Natural killer cell (primary cell): ENCODE data around the gene DNAH6. TPM values are rescaled to one million over a fixed set of nuclear protein-coding genes. Genes with fewer than 3 reads are reported as not detected.

Experiments
- ATAC-seq, 3 donors: fragments of 150-1000 bp in 2 of 3; fragments of 200-7000 bp in 1 of 3; cut with Tn5 transposase; 1 replicate in 1 of 3; 2 replicates in 2 of 3; pipeline ENCODE4 v1.10.0; 2021; ENCODE audit warnings: mild to moderate bottlenecking in 2 of 3, moderate library complexity in 2 of 3
- DNase-seq, 2 donors: peaks; one replicate each; pipeline versions ENCODE4 v3.0.0 to v3.0.0-alpha.2; 2013 to 2021; ENCODE audit warnings: mixed read lengths in 1 of 2
- H3K27ac ChIP-seq: one replicate; pipeline ENCODE4 v1.5.1; 2013; ENCODE audit warnings: mild to moderate bottlenecking, low read length
- H3K27me3 ChIP-seq: one replicate; pipeline ENCODE4 v1.6.1; 2013; ENCODE audit warnings: low read length; ENCODE audit not compliant: control insufficient read depth, insufficient read depth
- H3K36me3 ChIP-seq: one replicate; pipeline ENCODE4 v1.6.1; 2013; ENCODE audit warnings: low read length; ENCODE audit not compliant: control insufficient read depth, insufficient read depth
- H3K4me1 ChIP-seq: one replicate; pipeline ENCODE4 v1.6.1; 2013; ENCODE audit warnings: low read length; ENCODE audit not compliant: control insufficient read depth, insufficient read depth
- H3K4me3 ChIP-seq: one replicate; pipeline ENCODE4 v1.5.1; 2013; ENCODE audit warnings: low read length
- H3K9me3 ChIP-seq: one replicate; pipeline ENCODE4 v1.6.1; 2013; ENCODE audit warnings: low read length; ENCODE audit not compliant: control insufficient read depth, insufficient read depth
- H3K27ac Mint-ChIP-seq, 2 donors: one replicate each; pipeline ENCODE4 v1.8.0; 2022; ENCODE audit warnings: mild to moderate bottlenecking in 2 of 2, mixed read lengths in 2 of 2, moderate library complexity in 1 of 2
- H3K27me3 Mint-ChIP-seq, 2 donors: one replicate each; pipeline ENCODE4 v1.8.0; 2022; ENCODE audit warnings: low read depth in 2 of 2, mixed read lengths in 2 of 2
- H3K36me3 Mint-ChIP-seq: one replicate; pipeline ENCODE4 v1.8.0; 2022; ENCODE audit warnings: mixed read lengths
- H3K4me1 Mint-ChIP-seq, 2 donors: one replicate each; pipeline ENCODE4 v1.8.0; 2022; ENCODE audit warnings: mixed read lengths in 2 of 2
- H3K4me3 Mint-ChIP-seq: one replicate; pipeline ENCODE4 v1.8.0; 2022; ENCODE audit warnings: mild to moderate bottlenecking, moderate library complexity, mixed read lengths
- H3K9me3 Mint-ChIP-seq, 2 donors: one replicate each; pipeline ENCODE4 v1.8.0; 2022; ENCODE audit warnings: mixed read lengths in 2 of 2
- WGBS: methylation state at CpG from one replicate; pipeline ENCODE4 v1.1.7; 2013; ENCODE audit warnings: missing lambda C conversion rate; ENCODE audit not compliant: insufficient coverage; 5-methylcytosine and 5-hydroxymethylcytosine counted together
- intact Hi-C: fragments of 100-400 bp; cut with micrococcal nuclease; formaldehyde crosslinking; loops from one replicate; pipeline ENCODE4 v1.14.2; 2022
- total RNA-seq, 4 donors: library from RNA; stranded (reverse); fragments of 120-200 nt in 1 of 4; gene quantifications; one replicate each; pipeline versions ENCODE4 v1.2.3 to v1.2.4, GENCODE V29; 2013 to 2022
- TF ChIP-seq, protein P1 (sequence below): fragments of 200-600 bp; IDR thresholded peaks from one replicate; pipeline ENCODE4 v1.8.0; 2022; ENCODE audit warnings: antibody characterized with exemption

DNAH6 gene
- total RNA-seq, 3 donors from 2014 or later (not counting 1 experiment from before 2014, with no cell fraction given): 0.05 to 0.60 (median 0.32) TPM

DNA sequence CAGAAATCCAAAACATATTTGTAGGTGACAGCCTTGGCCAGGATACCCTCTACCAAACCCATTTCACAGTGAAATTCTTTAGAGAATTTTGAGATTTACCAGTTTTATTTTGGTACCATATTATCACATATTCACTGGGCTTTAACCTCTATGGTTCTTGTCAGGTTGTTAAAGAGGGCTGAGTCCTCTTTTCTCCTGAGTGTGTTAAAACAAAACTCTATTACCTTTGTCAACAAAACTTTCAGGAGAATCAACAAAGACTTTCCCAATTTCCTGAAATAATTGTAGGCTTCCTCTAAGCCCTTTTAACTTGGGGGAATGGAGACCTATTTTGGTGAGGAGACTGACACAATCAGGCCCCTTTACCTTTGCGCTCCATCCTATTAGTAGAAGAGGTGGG, 209.4 kb downstream of the DNAH6 start:
- H3K4me3 ChIP-seq: no peak overlapping the region
- no peak overlapping the region for H3K4me3 Mint-ChIP-seq
- no peaks in the 10 kb centered on the region for H3K36me3 Mint-ChIP-seq
- H3K36me3 ChIP-seq: no peaks in the 10 kb centered on the region
- no peaks in the 10 kb centered on the region for H3K27me3 Mint-ChIP-seq
- no peaks in the 10 kb centered on the region for H3K9me3 Mint-ChIP-seq
- no peak overlapping the region for H3K27ac Mint-ChIP-seq
- H3K9me3 ChIP-seq: no peaks in the 10 kb centered on the region
- DNase-seq (no peak), ATAC-seq (no peak)
- H3K27me3 ChIP-seq: no peaks in the 10 kb centered on the region
- H3K4me1 Mint-ChIP-seq: peaks cover 10 to 11% of the 10 kb centered on the region in 2 donors
- intact Hi-C loops: no loop called here
- TF ChIP-seq, protein P1, sequence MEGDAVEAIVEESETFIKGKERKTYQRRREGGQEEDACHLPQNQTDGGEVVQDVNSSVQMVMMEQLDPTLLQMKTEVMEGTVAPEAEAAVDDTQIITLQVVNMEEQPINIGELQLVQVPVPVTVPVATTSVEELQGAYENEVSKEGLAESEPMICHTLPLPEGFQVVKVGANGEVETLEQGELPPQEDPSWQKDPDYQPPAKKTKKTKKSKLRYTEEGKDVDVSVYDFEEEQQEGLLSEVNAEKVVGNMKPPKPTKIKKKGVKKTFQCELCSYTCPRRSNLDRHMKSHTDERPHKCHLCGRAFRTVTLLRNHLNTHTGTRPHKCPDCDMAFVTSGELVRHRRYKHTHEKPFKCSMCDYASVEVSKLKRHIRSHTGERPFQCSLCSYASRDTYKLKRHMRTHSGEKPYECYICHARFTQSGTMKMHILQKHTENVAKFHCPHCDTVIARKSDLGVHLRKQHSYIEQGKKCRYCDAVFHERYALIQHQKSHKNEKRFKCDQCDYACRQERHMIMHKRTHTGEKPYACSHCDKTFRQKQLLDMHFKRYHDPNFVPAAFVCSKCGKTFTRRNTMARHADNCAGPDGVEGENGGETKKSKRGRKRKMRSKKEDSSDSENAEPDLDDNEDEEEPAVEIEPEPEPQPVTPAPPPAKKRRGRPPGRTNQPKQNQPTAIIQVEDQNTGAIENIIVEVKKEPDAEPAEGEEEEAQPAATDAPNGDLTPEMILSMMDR: no peak
- H3K27ac ChIP-seq: no peak overlapping the region
- no peaks in the 10 kb centered on the region for H3K4me1 ChIP-seq
- 100% methylated on average over 1 of the region's 1 CpG for WGBS

DNA sequence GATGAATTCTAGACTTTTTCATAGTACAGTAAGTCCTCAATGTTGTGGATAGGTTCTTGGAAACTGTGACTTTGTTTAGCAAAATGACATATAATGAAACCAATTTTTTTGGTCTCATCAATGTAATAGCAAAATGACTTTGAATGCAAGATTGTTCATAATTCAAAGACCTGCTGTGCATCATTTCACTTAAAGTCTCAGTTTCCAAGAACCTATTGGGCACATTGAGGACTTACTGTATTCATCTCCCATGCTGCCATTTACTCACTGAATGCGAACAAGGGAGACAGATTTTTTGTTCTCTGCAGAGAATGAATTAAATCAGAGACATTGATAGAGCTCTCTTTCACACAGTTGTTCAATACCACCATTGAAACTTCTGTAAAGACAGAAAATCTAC, 211.0 kb downstream of the DNAH6 start:
- no peaks in the 10 kb centered on the region for H3K9me3 Mint-ChIP-seq
- peaks cover 10 to 11% of the 10 kb centered on the region in 2 donors for H3K4me1 Mint-ChIP-seq
- intact Hi-C loops: no loop called here
- H3K27me3 Mint-ChIP-seq: no peaks in the 10 kb centered on the region
- H3K4me3 Mint-ChIP-seq: no peak overlapping the region
- TF ChIP-seq, protein P1: no peak
- H3K27ac Mint-ChIP-seq: no peak overlapping the region
- Histone ChIP-seq H3K4me3 (no peak overlapping the region), H3K4me1 (no peaks in the 10 kb centered on the region), H3K27me3 (no peaks in the 10 kb centered on the region), H3K36me3 (no peaks in the 10 kb centered on the region), H3K27ac (no peak overlapping the region), H3K9me3 (no peaks in the 10 kb centered on the region)
- DNase-seq (no peak), ATAC-seq (no peak)
- WGBS: 92% methylated on average over 1 of the region's 1 CpG
- no peaks in the 10 kb centered on the region for H3K36me3 Mint-ChIP-seq

DNA sequence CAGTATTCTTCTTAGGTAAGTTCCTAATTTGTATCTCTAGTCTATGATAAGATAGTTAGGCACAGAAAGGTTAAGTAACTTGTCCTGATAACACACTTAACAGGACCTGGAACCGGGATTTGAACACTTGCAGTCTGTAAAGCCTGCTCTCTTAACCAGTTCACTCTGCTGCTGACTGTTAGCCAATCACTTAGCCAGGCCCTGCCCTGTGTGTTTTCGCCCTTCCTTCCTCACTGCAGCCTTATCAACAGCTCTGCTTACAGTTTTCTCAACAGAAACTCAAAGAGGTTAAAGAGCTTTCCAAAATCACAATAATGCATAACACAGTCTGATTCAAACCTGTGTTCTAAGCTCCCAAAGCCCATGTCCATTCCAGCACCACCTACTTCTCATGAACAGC, 212.9 kb downstream of the DNAH6 start:
- no peaks in the 10 kb centered on the region for H3K9me3 Mint-ChIP-seq
- 85% methylated on average over 2 of the region's 2 CpGs for WGBS
- H3K4me3 ChIP-seq: no peak overlapping the region
- no peaks in the 10 kb centered on the region for H3K27me3 ChIP-seq
- no peak overlapping the region for H3K27ac Mint-ChIP-seq
- H3K27ac ChIP-seq: no peak overlapping the region
- H3K4me1 Mint-ChIP-seq: peaks cover 4% of the 10 kb centered on the region in 2 donors
- ATAC-seq (no peak), DNase-seq (no peak)
- no peaks in the 10 kb centered on the region for H3K36me3 ChIP-seq
- no peaks in the 10 kb centered on the region for H3K9me3 ChIP-seq
- H3K27me3 Mint-ChIP-seq: no peaks in the 10 kb centered on the region
- H3K36me3 Mint-ChIP-seq: no peaks in the 10 kb centered on the region
- no peaks in the 10 kb centered on the region for H3K4me1 ChIP-seq
- H3K4me3 Mint-ChIP-seq: no peak overlapping the region
- TF ChIP-seq, protein P1: no peak
- intact Hi-C loops: no loop called here

DNA sequence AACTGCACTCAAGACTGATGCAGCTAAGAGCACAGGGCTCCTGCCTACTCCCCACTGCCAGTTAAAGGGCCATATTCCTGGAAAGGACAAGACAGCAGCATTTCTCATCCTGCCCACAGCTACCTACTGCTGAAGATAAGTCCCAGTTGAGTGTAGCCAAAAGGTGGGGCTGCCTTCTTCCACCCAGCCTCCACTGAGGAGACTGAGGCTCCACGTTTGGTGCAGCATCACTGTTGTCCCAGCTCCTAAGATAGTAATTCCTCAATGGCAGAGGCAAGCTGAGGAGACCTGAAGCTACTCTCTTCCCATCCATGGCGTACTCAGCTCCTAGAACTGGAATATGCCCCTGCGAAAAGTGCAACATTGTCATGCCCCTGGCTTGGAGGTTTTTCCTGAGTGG, 214.9 kb downstream of the DNAH6 start:
- Mint-ChIP-seq H3K4me1 (no peaks in the 10 kb centered on the region), H3K27ac (no peak overlapping the region), H3K36me3 (no peaks in the 10 kb centered on the region), H3K4me3 (no peak overlapping the region), H3K9me3 (no peaks in the 10 kb centered on the region), H3K27me3 (no peaks in the 10 kb centered on the region)
- Histone ChIP-seq H3K27me3 (no peaks in the 10 kb centered on the region), H3K4me3 (no peak overlapping the region), H3K36me3 (no peaks in the 10 kb centered on the region), H3K27ac (no peak overlapping the region), H3K9me3 (no peaks in the 10 kb centered on the region), H3K4me1 (no peaks in the 10 kb centered on the region)
- TF ChIP-seq, protein P1: no peak
- DNase-seq (no peak), ATAC-seq (no peak)
- WGBS: 93% methylated on average over 3 of the region's 3 CpGs
- intact Hi-C loops: no loop called here
